HUES48 (cell line): ENCODE results near the gene INPP5A.

Experiments
- H3K27ac ChIP-seq: one replicate; pipeline ENCODE4 v1.7.0; 2013; ENCODE audit warnings: low read depth, low read length, inconsistent platforms
- H3K27me3 ChIP-seq: 2 replicates; pipeline ENCODE4 v1.6.1; 2013; ENCODE audit warnings: mild to moderate bottlenecking, low read length; ENCODE audit not compliant: control insufficient read depth, insufficient read depth
- H3K36me3 ChIP-seq: 2 replicates; pipeline ENCODE4 v1.6.1; 2013; ENCODE audit warnings: low read length; ENCODE audit not compliant: control insufficient read depth, insufficient read depth
- H3K4me1 ChIP-seq: 2 replicates; pipeline ENCODE4 v1.6.1; 2013; ENCODE audit warnings: mild to moderate bottlenecking, low read length; ENCODE audit not compliant: control insufficient read depth, insufficient read depth
- H3K4me3 ChIP-seq: 2 replicates; pipeline ENCODE4 v1.5.1; 2013; ENCODE audit warnings: mild to moderate bottlenecking, low read depth, low read length
- H3K9ac ChIP-seq: 2 replicates; pipeline ENCODE4 v1.6.1; 2013; ENCODE audit warnings: mild to moderate bottlenecking, low read depth, low read length, moderate library complexity
- H3K9me3 ChIP-seq: 2 replicates; pipeline ENCODE4 v1.6.1; 2013; ENCODE audit warnings: low read length; ENCODE audit not compliant: control insufficient read depth, insufficient read depth

The INPP5A gene

DNA sequence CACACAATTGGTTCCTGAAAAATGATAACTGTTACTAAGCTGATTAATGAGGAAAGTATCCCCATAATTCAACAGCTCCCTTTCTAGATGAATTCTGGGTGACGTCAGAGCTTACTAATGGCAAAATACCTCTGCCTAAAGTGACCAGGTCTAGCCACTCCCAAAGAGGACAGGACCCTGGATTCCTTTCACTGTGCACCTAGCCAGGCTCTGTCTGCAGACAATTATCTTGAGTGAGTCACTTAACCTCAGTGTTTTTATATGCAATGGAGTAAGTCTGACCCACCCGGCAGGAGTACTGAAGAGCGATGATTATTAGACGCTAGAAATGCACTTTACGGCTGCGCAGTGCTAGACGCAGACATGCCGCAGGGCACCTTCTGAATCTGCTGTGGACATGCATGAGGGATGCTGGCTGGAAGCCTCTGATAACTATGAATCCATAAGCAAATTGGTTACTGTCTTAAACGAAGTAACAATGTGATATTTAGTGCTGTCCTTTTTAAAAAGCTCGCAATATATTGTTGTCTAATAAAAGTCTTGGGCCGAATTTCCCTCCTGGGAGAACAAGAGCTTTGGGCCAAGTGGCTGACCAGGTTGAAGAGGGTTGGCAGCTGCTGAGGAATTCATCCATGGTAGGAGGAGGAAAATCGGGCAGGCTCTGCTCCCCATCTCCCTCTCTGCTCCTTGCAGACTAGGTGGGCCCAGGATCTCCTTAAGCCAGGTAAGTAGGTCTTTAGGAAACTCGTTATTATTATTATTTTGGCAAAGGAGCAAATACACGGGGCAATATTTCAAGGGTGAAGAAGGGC is 4.6 kb upstream of the INPP5A start:
- no peak overlapping the region for H3K27ac ChIP-seq
- H3K9me3 ChIP-seq = peaks cover 2% of the 10 kb centered on the region; the same call in 1 of the 2 replicates
- no peaks in the 10 kb centered on the region for H3K36me3 ChIP-seq
- H3K27me3 ChIP-seq = peaks cover 12% of the 10 kb centered on the region
- peaks cover 7% of the 10 kb centered on the region; the same call in 1 of the 2 replicates for H3K4me1 ChIP-seq
- no peak overlapping the region for H3K4me3 ChIP-seq
- no peak overlapping the region for H3K9ac ChIP-seq

DNA sequence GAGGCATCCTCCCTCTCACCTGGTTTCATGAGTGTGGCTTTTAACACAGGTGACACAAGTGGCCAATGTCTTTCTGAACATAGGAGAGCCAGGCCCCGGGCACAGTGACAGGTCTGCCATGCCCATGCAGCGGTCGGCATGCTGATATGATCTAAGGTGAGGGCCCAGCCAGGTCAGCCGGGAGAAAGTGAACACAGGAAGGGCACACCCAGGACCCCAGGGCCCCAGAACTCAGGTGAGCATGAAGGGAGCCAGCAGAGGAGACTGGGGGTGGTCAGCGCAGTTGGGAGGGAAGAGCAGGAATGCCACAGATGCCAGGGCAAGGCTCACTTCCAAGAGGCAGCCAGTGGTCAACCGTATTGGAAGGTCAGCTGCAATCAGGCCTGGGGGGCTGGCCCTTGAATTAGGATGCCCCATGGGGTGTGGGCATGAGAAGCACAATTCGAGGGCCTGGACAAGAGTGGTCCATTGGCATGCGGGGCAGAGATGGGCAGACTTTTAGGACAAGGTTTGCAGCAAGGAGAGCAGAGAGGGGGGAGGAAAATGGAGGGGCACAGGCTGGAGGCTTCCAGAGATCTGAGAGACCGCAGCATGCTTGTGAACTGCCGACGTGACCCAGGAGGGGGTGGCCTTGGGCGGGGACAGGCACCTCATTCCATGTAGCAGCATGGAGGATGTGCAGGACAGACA is 3.9 kb upstream of the INPP5A start:
- H3K9me3 ChIP-seq = peaks cover 2% of the 10 kb centered on the region; the same call in 1 of the 2 replicates
- H3K4me1 ChIP-seq = peaks cover 10% of the 10 kb centered on the region; the same call in 1 of the 2 replicates
- no peak overlapping the region for H3K9ac ChIP-seq
- H3K27ac ChIP-seq = no peak overlapping the region
- H3K36me3 ChIP-seq = no peaks in the 10 kb centered on the region
- no peak overlapping the region for H3K4me3 ChIP-seq
- peaks cover 18% of the 10 kb centered on the region for H3K27me3 ChIP-seq

DNA sequence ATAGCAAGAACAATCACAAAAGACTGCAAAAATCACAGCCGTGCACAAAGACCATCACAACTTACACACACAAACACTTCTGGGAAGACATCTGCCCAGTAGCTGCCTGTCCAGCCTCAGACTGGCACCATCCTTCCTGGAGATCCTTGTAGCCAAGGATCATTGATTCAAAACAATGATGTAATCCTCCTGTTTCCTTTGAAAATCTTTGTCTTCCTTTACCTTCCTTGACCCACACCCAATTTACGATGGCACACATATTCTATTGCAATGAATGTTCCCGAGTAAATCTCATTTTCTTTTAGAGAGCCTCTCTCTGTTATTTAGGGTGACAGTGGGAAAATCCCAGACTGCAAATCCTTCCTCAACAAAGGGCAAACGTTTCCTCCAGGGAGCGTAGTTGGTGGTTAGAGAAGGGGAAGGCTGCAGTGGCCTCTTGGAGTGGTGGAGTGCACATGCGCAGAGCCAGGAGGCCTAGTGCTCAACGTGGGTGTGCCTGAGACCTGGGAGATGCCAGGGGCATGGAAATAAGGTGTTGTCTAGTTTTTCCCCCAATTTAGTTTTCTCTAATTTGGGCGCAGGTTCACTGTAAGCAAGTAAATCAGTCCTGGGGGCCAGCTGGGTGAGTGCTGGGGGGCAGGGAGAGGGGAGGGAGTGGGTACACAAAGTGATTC is 3.1 kb upstream of the INPP5A start:
- Histone ChIP-seq H3K9me3 (peaks cover 2% of the 10 kb centered on the region; the same call in 1 of the 2 replicates), H3K9ac (no peak overlapping the region), H3K27me3 (peaks cover 19% of the 10 kb centered on the region), H3K27ac (no peak overlapping the region), H3K4me1 (peaks cover 10% of the 10 kb centered on the region; the same call in 1 of the 2 replicates), H3K4me3 (no peak overlapping the region), H3K36me3 (no peaks in the 10 kb centered on the region)

DNA sequence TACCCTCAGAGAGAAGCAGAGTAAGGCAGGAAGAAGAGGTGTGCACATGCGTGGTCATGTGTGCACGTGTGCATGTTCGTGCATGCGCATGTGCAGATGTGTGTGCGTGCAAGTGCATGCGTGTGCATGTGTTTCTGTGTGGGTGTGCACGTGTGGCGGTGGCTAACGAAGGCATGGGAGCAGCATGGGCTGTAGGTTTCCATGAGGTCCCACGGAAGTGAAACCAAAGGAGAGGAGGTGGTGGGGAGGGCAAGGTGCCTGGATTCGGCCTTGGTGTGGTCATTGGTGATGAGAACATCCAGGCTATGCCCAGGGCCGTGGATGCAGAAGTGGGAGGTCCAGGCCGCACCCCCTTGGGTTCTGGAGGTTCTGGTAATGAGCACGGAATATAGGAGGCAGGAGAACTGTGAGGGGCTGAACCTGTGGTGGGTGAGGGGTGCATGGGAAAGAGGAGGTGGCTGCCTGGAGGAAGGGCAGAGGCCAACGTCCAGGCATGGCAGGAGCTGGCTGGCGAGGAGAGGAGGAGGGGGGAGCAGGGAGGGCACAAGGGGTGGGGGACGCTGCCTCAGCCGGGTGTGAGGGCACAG is 2.4 kb upstream of the INPP5A start:
- peaks cover 12% of the 10 kb centered on the region for H3K4me1 ChIP-seq
- H3K4me3 ChIP-seq = no peak overlapping the region
- peaks cover 19% of the 10 kb centered on the region for H3K27me3 ChIP-seq
- no peak overlapping the region for H3K9ac ChIP-seq
- no peak overlapping the region for H3K27ac ChIP-seq
- no peaks in the 10 kb centered on the region for H3K36me3 ChIP-seq
- H3K9me3 ChIP-seq = peaks cover 2% of the 10 kb centered on the region; the same call in 1 of the 2 replicates

DNA sequence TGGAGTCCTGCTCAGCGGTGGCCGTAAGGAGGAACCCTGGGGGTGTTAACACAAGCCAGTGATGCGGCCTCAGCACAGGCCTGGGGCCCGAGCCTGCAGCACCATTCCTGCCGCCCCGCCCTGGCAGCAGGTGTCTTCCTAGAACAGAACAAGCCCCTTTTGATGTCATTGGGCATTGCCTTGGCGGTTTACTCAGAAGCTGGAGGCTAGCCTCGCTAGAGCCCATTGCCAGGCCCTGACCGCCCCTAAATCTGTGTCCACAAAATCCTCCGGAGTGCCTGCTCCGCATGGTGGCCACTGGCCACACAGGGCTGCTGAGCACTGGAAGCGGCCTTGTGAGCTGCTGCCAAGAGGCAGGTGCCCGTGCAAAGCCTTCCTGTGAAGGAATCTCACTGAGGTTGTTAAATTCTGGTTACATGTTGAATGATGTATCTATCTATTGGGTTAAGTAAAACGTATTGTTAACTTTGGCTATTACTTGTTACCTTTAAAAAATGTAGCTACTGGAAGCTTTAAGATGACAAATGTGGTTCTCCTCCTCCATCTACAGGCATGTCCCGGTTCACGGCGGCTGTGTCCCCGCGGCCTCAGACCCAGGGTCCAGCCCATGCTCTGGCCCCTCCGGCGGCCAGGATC is 1.2 kb upstream of the INPP5A start:
- Histone ChIP-seq H3K27me3 (peaks cover 19% of the 10 kb centered on the region), H3K4me1 (peaks cover 24% of the 10 kb centered on the region), H3K9me3 (0 out of 2 replicates have a peak, but pooled peaks cover 2% of the 10 kb centered on the region), H3K27ac (no peak overlapping the region), H3K9ac (peak overlapping the region; percentile 67; the same call in 1 of the 2 replicates), H3K36me3 (no peaks in the 10 kb centered on the region), H3K4me3 (peak overlapping the region; percentile 72)

DNA sequence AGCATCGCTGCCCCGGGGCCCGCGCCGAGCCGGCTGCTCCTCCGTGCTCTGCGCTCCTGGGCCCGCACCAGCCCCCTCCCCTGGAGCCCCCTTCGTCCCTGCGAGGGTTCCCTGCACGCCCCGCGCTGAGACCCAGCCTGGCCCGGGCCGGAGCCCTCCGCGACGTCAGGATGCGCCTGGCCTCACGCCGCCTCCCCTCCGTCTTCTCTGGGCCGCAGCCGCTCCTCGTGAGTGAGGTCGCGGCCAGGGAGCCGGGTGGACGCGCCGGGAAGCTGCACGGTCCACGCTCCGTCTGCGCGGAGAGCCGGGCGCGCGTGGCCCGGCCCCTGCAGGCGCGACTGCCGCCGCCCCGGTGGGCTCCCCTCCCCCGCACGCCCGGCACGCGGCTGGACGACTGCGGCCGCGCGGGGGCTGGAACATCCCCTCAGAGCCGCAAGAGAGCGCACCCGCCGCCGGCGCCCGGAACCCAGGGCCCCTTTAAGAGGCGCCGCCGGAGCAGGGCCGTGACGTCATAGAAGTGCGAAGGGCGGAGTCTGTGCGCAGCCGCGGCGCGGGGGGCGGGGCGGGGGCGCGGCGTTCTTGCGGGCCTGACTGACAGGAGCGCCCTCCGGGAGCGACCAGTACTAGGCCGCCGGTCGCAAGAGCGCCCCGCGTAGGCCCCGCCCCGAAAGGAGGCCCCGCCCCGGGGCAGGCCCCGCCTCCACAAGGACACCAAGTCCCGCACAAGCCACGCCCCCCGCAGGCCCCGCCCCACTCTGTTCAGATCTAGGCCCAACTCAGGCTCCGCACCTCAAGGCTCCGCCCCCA is 507 bp upstream of the INPP5A start:
- Histone ChIP-seq H3K27ac (no peak overlapping the region), H3K9ac (peak overlapping the region; percentile 67; the same call in 1 of the 2 replicates)

DNA sequence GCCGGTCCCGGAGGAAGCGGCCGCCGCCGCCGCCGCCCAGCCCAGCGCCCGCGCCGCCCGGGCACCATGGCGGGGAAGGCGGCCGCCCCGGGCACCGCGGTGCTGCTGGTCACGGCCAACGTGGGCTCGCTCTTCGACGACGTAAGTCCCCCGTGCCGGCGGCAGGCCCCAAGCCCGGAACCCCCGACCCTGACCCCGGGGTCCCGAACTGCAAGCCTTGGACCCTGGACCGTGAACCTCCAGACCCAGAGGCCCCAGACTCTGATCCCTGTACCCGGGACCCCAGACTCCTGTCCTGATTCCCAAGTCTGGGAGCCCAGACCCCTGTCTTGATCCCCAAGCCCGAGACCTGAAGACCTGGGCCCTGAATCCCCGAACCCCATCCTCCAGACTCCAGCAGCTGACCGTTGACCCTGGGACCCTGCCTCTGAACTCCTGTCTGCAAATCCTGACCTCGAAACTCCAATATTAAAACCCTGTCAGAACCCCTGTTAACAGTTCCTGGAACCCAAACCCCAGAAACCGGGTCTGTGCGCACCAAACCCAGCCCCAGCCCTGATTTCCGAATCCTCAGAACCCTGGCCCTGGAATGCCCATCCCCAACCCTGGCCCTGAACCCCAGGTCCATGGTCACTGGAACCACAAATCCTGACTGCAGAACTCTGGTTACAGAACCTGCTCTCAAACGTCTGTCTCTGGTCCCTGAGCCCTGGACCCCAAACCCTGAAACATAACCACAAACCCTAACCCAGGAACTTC is 623 bp downstream of the INPP5A start:
- H3K4me1 ChIP-seq = peaks cover 33% of the 10 kb centered on the region
- H3K9me3 ChIP-seq = no peaks in the 10 kb centered on the region
- H3K36me3 ChIP-seq = no peaks in the 10 kb centered on the region
- H3K27me3 ChIP-seq = peaks cover 15% of the 10 kb centered on the region
- H3K27ac ChIP-seq = no peak overlapping the region
- H3K9ac ChIP-seq = peak overlapping the region; percentile 27; the same call in 1 of the 2 replicates
- H3K4me3 ChIP-seq = peak overlapping the region; percentile 66

More for the DNA sequence above, 507 bp upstream of the INPP5A start:
- no peaks in the 10 kb centered on the region for H3K36me3 ChIP-seq
- no peaks in the 10 kb centered on the region for H3K9me3 ChIP-seq
- H3K4me1 ChIP-seq = peaks cover 30% of the 10 kb centered on the region
- H3K4me3 ChIP-seq = peak overlapping the region; percentile 72
- peaks cover 16% of the 10 kb centered on the region for H3K27me3 ChIP-seq

DNA sequence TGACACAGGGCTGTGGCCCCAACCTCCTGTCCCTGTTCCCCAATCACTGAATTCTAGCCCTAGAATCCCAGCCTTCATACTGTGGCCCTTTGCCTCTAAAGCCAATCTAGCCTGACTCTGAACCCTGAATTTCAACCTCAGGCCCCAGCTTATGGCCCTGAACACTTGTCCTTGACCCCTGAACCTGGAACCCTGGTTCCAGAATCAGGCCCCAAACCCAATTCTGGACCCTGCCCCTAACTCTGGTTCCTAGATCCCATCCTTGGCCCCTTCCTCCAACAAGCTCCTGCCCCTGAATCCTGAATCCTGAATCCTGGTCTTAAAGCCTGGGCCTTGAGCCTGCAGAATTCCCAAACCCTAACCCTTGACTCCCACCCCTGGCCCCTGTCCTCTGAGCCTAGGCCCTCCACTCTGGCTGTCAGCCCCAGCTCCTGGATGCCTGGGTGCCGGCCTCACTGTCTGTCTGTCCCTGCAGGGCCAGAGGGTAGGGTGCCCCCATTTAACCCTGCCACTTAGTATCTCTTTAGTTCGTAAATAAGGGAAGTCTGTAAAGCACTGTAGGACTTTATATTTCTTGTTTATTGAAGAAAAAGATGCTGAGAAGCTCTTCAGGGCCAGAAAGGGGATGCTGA is 1.3 kb downstream of the INPP5A start:
- Histone ChIP-seq H3K4me1 (peaks cover 33% of the 10 kb centered on the region), H3K9ac (no peak overlapping the region), H3K4me3 (peak overlapping the region; percentile 66; the same call in 1 of the 2 replicates), H3K27me3 (peaks cover 15% of the 10 kb centered on the region), H3K36me3 (no peaks in the 10 kb centered on the region), H3K27ac (no peak overlapping the region), H3K9me3 (no peaks in the 10 kb centered on the region)

DNA sequence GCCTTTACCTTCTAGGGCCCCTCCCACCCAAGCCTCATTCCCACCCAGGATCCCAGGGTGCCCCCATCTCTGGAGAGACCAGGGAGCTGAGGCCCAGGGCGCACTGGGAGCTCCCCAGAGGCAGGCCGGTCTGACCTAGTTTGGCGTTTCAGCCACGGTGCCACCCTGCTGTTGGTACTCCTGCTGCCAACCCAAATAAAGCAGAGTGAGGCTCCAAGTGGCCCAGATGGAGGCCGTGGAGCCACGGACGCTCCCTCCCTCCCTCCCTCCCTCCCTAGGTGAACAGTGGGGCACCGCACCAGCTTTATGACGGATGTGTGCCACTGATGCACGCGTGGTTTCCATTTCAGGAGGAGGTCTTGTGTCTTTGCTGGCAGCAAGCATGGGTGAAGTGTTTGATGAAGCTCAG is 1.8 kb downstream of the INPP5A start:
- H3K4me1 ChIP-seq = peaks cover 33% of the 10 kb centered on the region

More for the DNA sequence above, 1.8 kb downstream of the INPP5A start:
- Histone ChIP-seq H3K27me3 (peaks cover 15% of the 10 kb centered on the region), H3K9me3 (no peaks in the 10 kb centered on the region), H3K4me3 (no peak overlapping the region), H3K36me3 (no peaks in the 10 kb centered on the region), H3K9ac (no peak overlapping the region), H3K27ac (no peak overlapping the region)
